IPS-NIHi7 (cell line): ENCODE data around the gene ITGA8.
"Not testable (repeated sequence)": the region's sequence is repeated elsewhere in the genome, so short reads cannot be mapped to it uniquely, and the experiment has no call there.

Experiments
- DNase-seq: peaks from one replicate; pipeline ENCODE4 v3.0.0; 2012; ENCODE audit warnings: mixed read lengths; ENCODE audit errors: extremely low spot score

Gene ITGA8

DNA sequence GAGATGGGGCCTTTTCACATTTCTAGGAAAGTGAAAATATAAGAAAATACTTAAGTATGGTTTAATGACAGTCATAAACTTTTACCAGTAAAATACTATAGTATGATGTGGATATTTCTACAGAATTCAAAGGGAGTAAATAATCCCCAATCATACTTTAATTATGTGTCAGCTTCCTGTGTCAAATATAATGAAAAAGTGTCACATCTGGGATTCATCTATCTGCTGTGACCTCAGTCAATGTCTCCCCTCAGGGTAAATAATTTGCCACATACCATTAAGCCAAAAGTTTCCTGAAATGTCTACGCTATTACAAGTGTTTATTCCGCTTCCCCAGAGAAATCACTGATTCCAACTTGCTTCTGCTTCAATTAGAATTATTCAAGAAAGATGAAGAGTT, 110.5 kb downstream of the ITGA8 start:
- DNase-seq = no peak

DNA sequence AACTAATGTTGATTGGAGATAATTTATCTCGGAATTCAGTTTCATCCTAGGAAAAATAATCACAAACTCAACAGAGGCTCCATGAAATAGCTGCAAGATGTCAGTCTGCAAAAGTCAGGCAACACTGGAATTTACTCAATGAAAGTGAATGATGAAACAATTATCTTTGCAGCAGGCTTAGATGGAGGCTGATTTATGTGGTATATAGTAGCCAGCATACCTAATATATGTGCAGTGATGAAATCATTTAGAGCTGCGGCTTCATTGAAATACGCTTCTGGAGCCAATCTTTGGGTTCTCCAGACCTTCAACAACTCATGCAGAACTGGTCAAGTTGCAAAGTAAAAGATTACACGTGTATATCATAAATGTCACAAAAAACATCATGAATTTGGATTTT, 113.3 kb downstream of the ITGA8 start:
- DNase-seq = no peak

DNA sequence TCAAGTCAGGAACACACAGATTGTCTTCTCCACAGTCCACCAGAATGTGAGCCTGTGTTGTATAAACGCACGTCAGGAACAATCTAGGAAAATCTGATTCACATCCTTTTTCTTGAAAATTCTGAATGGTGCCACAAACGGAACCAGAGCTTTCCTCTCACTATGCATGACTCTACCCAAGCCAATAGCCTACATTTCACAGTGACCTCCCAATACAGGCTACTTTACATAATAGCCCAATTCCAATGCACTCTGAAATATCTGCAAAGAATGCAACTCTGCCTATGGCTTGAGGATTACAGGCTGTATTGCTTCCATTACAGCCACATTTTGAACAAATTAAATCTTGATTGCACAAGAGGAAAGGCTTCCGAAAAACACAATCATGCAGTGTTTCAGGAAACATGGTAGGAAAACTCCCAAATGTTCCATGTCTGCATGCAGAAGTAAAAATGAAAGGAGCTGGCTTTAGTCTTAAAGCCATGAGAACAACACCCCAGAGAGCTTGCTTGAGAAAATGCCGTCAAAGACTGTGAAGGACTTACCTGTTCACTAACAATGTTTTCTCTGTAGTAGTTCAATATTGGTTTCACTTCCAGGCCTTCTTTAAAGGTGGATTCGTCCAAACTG, 113.9 kb downstream of the ITGA8 start:
- no peak for DNase-seq

DNA sequence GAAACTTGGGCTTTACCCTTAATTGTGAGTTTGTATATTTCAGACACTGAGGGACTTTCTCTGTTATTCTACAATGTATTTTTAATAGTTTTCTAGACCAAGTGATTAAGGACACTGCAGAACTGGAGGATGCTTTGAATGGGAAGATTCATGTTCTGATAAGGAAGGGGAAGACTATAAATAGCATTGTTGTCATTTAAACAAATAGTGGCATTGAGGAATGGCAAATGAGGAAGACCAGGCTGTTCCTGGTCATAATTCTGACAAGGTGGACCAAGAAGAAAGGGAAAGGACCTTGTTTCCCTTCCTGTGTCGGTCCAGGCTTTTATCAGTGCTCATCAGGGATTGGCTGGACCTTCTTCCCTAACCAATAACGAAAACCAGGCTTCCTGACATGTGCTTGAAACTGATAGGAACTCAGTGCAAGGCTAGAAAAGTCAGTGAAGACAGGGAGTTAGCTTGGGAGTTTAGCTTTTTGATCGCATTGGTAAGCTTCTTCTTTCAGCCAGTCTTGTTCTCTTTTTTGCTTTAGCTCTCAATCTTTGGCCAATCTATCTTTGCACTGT, 116.2 kb downstream of the ITGA8 start:
- no peak for DNase-seq

DNA sequence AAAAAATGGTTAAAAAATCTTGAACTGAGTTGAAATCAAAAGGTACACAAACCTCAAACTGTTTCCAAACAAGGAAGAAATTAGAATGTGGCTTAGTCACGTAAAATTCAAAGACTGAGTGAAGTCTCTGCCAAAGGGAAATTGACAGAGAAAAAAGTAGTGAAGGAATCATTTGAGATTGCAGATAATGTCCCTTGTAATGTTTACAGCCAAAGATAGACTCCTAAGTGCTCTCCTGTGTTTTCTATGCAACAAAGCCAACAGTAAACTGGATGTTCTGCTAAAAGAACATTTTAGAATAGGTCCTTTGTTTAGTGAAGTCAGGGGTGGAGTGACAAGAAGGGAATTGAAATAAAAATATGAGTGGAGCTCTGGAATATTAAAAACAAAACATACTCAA, 117.9 kb downstream of the ITGA8 start:
- no peak for DNase-seq

DNA sequence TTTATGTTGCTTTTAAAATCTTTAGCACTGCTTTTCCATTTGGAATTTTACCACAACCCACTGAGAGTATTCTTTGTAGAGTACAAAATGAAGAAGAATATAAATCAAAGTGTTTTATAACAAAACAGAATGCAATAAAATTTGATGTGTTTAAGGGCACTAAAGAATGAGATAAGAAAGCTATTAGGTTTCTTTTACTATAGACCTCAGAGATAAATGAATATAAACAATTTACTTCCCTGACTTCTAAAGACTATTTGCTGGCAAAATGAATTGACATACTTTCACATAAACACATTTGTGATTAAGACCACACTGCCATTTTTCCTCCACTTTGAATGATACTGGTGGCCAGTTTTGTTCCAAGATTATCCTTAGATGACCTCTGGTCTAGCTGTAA, 124.5 kb downstream of the ITGA8 start:
- DNase-seq = no peak

DNA sequence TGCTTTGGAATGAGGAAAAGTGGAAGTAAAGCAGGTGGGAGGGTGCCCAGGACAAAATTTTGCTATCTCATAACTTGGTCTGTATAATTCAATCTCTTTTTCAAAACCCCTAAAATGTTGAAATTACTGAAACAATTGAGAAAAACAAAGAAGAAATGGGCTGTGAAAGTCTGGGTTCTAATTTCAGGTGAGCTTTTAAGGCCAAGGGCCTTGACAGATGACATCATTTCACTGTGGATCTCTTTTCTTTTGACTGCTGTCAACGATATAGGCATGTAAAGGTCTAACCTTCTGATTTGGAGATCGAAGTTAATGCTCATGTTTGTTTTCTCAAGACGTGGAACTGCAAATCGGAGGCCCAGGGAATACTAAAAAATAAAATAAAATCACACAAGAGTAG, 127.8 kb downstream of the ITGA8 start:
- no peak for DNase-seq

DNA sequence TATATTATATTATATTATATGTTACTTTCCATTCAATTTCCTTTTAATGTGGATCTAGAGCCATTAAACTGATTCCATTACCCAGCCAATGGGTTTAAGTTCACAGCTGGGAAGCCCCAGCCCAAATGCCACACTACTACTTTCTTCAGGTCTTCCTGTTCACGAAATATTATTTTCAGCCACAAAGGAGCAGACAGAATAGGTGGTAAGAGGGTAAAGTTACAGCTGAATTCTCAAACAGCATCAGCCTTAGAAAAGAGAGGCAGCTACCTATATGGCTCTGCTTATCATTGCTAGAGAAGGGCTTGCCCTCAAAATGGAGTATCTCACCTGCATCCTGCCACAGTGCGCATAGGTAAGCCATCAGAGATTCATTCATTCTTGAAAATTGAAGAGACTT, 128.3 kb downstream of the ITGA8 start:
- no peak for DNase-seq

DNA sequence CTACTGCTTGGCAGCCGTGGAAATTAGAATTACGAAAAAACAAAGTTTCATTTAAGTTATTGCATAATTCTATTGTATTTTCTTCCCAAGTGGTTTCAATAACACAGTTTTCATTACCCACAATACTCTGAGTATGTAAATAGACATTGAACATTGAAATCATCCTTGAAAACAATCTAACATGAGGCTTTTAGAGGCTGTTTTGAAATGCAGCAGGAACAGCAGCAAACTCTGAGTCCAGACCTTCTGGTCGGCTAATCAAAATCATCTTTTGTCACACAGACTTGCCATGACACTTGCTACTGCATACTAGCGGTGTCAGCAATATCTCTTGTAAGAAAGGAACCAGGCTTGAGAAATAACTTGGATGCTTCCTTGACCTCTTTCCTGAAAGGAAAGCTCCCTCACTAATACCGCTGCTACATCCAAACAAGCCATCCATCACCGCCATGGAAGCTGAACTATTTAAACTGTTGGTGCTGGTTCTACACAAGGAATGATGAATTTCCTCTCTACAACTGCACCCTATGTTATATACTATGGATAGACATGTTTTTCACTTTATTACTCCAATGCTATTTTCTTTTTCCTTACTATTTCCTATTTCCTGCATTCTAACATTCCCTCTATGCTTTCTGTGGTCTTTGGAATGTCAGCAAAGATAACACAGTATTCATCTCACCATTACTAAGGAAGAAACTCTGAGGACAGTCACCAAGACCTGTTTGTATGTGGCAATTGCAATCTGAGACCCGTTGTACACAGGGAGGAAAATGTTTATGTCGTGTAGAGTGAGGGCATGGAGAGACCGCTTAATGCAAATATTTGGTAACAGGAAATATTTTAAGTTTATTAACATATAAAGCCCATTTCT, 130.8 kb downstream of the ITGA8 start:
- DNase-seq = no peak

DNA sequence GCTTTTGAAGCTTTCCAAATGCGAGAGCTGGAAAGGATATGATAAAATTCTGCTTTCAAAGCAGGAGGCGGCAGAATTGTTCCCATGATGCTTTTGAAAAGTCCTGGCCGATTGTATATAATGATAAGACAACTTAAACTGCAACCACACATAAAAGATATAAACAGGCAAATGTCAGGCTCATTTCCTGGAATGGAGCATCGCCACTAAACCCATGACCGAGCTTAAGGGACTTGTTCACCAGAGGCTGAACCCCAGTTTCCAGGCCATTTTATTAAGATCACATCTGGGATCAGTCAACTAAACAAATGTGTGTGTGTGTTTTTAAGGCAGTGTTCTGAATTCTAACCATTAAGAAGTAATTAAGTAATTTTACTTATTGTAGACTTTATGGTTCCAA, 131.6 kb downstream of the ITGA8 start:
- DNase-seq = no peak

DNA sequence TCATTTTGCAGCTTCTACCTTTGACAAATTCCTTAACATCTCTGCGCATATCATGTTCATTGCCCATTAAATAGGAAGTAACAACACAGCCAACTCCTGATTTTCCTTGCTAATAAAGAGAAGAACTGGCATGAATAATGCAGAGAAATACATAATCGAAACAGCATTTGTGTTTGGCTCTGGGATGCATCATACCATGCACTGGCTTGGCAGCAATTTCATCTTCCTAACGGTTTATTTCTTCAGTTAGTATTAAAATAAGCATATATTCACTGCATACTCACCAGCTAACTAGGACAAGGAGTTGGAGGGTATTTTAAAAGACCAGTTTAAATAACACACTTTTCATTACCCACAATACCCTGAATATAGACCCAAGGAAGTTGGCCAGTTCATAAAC, 132.5 kb downstream of the ITGA8 start:
- no peak for DNase-seq

DNA sequence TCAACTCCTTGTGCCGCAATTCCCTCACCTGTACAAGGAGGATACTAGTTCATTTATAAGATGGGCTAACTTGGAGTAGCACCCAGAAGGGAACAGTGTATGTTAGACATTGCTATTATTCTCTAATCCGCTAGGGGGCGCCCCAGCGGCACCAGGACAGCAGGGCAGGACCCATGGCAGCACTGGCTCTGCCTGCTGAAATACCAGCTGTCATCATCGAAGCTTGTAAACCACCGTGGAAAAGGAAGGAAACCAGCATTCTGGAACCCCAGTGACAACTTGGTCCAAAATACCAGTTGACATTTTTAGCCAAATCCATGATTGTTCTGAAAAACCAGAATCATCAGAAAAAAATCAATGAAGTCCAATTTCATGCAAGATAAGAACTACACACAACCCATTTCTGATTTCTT, 134.4 kb downstream of the ITGA8 start:
- DNase-seq = peak; percentile 88

DNA sequence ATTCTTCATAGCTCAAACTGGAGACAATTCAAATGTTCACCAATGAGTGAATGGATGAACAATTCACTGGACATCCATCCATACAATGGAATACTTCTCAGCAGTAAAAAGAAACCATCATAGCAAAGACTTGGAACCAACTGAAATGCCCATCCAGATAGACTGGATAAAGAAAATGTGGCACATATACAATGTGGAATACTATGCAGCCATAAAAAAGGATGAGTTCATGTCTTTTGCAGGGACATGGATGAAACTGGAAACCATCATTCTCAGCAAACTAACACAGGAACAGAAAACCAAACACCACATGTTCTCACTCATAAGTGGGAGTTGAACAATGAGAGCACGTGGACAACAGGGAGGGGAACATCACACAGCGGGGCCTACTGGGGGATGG, 136.8 kb downstream of the ITGA8 start:
- DNase-seq = not testable (repeated sequence)

DNA sequence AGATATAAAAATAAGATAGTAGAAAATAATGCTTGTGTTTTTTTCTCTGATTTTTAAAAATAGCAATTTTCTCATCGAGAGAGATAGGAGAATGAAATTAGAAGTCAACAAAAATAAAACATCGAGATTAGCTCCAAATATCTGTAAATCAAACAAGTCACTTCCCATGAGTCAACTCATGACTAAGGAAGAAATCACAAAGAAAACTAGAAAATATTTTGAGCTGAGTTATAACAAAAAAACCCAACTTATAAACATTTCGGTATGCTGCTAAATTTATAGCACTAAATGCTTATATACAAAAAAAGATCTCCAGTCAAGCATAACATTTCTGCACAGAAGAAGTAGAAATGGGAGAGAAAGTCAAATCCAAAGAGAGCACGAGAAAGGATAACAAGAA, 140.1 kb downstream of the ITGA8 start:
- no peak for DNase-seq

DNA sequence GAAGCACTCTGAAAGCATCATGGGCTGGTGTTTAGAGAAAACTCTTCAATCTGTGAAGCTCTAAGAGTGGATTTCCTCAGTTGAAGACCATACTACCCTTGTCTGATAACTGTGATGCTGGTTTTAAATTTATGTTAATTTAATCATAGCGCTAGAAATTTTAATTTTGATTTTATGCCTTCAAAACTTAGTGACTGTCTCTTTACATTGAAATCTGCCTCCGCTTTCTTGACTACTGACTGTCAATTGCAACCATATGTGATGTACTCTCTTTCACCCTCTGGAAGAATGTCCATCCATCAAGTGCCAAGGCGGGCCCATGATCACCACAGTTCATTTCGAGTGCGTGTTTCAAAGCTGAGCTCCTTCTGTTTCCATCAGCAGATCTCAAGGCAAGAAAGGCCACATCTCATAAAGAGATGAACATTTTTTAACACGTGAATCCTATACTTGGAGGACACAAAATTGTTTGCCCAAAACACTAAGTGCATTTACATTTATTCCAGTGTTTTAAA, 147.1 kb downstream of the ITGA8 start:
- DNase-seq = no peak

DNA sequence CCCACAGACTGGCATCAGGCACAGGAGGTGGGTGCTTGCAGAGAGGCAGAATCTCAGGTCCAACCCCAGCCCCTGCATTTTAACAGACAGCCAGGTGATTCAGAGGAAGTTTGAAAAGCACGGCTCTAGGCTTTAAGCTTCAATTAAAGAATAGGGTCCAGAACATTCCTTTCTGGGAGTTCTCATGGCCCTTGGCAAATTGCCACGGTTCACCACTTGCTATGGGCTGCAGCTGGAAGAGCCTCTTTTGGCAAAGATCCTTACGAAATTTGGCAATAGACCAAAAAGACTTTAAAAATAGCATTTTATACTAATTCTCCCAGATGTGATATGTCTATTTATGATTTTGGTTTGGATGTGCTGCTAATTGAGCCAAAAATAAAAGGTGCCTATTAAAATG, 148.1 kb downstream of the ITGA8 start:
- no peak for DNase-seq

DNA sequence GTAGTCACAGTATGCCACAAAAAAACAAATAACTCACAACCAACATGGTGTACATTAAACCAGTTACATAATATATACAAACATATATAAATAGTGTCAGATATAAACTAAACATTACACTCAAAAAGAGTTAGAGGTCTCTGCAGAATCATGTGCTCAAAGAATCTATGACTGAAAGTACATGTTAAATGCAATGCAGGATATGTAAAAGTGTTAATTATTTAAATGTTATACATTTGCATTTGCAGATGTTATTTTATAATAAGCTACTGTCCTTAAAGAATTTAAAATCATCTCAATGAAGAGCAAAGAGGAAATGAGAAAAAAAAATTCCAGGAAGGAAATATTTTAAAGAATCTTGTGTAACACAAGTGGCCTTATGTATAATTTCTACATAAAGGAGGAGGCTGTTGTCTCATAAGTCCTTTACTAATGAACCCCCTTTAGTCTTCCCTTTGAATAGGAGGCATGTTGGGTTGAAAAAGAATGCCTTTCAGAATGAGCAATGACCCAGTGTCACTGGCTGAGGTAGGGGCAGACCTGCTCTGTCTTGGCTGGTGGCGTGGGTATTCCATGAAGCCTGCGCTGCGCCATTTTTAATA, 148.9 kb downstream of the ITGA8 start:
- no peak for DNase-seq

DNA sequence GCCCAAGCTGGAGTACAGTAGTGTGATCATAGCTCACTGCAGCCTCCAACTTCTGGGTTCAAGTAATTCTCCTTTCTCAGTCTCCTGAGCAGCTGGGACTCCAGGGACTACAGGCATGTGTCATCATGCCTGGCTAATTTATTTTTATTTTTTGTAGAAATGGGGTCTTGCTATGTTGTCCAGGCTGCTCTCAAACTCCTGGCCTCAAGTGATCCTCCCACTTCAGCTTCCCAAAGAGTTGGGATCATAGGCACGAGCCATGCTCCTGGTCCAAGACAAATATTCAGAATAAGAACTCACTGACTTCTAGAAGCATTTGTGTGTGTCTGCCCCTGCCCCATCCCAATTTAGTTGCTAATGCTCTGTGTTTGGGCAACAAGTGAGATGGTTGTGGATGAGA, 151.8 kb downstream of the ITGA8 start:
- DNase-seq = no peak

DNA sequence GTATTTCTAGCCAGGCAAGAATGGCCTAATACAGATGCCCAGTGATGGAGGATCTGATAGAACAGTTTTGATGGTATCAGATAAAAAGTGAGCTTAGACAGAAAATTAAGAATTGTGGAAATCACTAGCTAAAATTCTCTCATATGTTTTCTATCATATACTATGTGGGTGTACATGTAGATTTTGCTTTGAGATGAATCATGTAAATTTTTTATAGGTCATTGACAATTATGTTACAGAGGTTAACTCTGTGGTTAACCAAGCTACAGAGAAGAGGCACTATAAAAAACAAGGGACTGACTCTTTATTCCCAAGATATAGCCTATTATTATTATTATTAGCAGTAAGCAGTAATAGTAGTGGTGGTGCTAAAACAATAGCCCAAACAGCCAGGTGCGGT, 156.5 kb downstream of the ITGA8 start:
- no peak for DNase-seq

DNA sequence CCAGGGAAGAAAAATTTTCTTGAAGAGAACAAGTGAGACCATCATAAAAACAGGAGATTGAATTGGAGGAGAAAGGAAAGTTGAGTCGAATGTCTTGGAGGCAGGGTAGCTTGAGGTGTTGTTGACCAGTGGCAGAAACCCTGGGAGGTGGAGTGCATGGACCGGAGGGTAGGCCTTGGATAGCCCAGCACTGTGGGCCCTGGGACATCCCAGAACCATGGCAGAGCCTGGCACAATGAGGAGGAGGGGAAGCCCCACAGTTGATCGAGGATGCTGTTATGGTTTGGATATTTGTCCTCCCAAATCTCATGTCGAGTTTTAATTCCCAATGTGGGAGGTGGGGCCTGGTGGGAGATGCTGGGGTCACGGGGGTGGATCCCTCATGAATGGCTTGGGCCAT, 157.1 kb downstream of the ITGA8 start:
- DNase-seq = no peak

DNA sequence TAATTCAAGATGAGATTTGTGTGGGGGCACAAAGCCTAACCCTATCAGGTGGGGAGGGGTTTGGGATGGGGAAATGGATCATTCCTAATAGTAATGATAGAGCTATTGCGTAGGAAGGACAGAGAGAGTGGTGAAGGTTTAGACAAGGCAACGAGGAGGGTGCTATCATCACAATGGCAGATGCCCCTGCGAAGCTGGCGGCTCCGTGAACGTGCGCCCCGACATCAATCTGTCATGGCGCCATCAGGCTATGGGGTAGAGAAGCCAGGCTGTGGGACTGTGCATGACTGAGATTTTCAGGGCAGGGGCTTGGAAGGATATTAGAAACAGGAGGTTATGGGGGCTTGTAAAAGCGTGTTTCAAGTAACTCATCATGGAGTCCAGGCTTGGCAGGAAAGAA, 157.6 kb downstream of the ITGA8 start:
- no peak for DNase-seq

DNA sequence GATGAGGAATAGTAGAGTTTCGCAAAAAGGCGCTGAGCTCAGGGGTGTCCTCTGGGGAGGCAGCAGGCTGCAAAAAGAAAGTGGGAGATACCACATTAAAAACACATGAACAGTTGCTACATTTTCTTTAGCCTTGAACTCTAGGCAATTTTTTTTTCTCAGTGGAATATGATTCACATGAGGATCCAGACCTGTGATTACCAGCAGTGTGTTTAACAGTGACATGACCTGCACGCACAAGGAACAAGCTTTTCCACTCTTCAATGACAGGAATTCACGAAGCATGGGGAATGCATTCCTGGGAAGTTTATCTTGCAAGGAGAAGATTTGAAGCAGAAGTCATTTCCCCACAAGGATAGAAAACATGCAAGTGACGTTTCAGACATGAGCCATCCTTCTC, 161.6 kb downstream of the ITGA8 start:
- no peak for DNase-seq

DNA sequence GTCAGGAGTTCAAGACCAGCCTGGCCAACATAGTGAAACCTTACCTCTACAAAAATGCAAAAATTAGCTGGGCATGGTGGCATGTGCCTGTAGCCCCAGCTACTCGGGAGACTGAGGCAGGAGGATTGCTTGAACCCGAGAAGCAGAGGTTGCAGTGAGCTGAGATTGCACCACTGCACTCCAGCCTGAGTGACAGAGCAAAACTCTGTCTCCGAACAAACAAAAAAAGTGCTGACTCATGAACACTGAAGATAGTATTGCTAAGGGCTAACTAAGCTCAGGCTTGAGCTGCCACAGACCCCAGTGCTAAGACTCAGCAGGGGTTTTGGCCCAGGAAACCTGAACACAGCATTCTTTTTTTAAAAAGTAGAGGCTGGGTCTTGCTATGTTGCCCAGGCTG, 162.6 kb downstream of the ITGA8 start:
- not testable (repeated sequence) for DNase-seq
